Medulla oblongata (tissue), 1 donor: ENCODE results near the gene TAC3.

ENCODE experiments used
- DNase-seq: peaks from one replicate; pipeline ENCODE4 v3.0.0-alpha.2; 2015; ENCODE audit errors: extremely low spot score

Gene TAC3

GRCh38 chr12:57005980-57006808 lies 10.1 kb downstream of the TAC3 start, which contains the start of gene ZBTB39:
ZBTB39 (minus strand) TSS chr12:57006546; CDS start chr12:57004917, 1,629 bp downstream.
- DNase-seq: peak; percentile 53

- no peak for DNase-seq
Observed at GRCh38 chr12:57004651-57005050, 11.7 kb downstream of the TAC3 start.

- DNase-seq: no peak
Observed at GRCh38 chr12:57003395-57003794, 12.9 kb downstream of the TAC3 start.

- DNase-seq: peak; percentile 49
Observed at GRCh38 chr12:57001448-57001906, 14.9 kb downstream of the TAC3 start.

GRCh38 chr12:57000393-57000792 lies 15.9 kb downstream of the TAC3 start:
- DNase-seq: no peak

GRCh38 chr12:56999456-56999855 lies 16.9 kb downstream of the TAC3 start:
- no peak for DNase-seq

- DNase-seq: no peak
Observed at GRCh38 chr12:56998981-56999380, 17.3 kb downstream of the TAC3 start.

GRCh38 chr12:56998316-56998715 lies 18.0 kb downstream of the TAC3 start:
- no peak for DNase-seq

GRCh38 chr12:56996793-56997545 lies 19.4 kb downstream of the TAC3 start:
- no peak for DNase-seq

GRCh38 chr12:56995930-56996496 lies 20.3 kb downstream of the TAC3 start:
- no peak for DNase-seq

GRCh38 chr12:56995201-56995929 lies 21.0 kb downstream of the TAC3 start:
- DNase-seq: no peak

- no peak for DNase-seq
Observed at GRCh38 chr12:56994231-56994746, 22.0 kb downstream of the TAC3 start.

GRCh38 chr12:56993346-56993745 lies 23.0 kb downstream of the TAC3 start:
- DNase-seq: no peak

- DNase-seq: peak; percentile 76
Observed at GRCh38 chr12:56991319-56992246, 24.7 kb downstream of the TAC3 start.

- no peak for DNase-seq
Observed at GRCh38 chr12:56990648-56991318, 25.5 kb downstream of the TAC3 start.

GRCh38 chr12:56989861-56990610 lies 26.3 kb downstream of the TAC3 start:
- no peak for DNase-seq

GRCh38 chr12:56988207-56988739 lies 28.1 kb downstream of the TAC3 start:
- DNase-seq: no peak

- peak; percentile 89 for DNase-seq
Observed at GRCh38 chr12:56987551-56988053, 28.7 kb downstream of the TAC3 start.

GRCh38 chr12:56987011-56987410 lies 29.3 kb downstream of the TAC3 start:
- no peak for DNase-seq
